HEK293 (cell line): ENCODE data around the gene RAB17.

ENCODE experiments used
- CTCF ChIA-PET: fragments of 350-600 bp; formaldehyde crosslinking; extraction: SDS; loops from one replicate; lab custom pipeline; 2021; ENCODE audit warnings: antibody characterized with exemption; lab: Yijun Ruan, JAX
- POLR2A ChIA-PET: fragments of 300-600 bp; formaldehyde crosslinking; extraction: SDS; loops from one replicate; lab custom pipeline; 2020; ENCODE audit warnings: antibody characterized with exemption, inconsistent platforms; lab: Yijun Ruan, JAX
- H3K27ac ChIP-seq: fragments of 200-500 bp; sonication (Bioruptor generic); 2 replicates; pipeline ENCODE4 v1.5.1; 2014; ENCODE audit warnings: low read depth, low read length, control low read depth, inconsistent platforms; ENCODE audit errors: extremely low read depth
- H3K36me3 ChIP-seq, 2 experiments: fragments of 200-500 bp in 1 of 2; sonication (Bioruptor generic) in 1 of 2; 1 replicate in 1 of 2; 2 replicates in 1 of 2; pipeline ENCODE4 v1.5.1; 2014 to 2017; ENCODE audit warnings: inconsistent platforms in 2 of 2, low read length in 2 of 2; ENCODE audit not compliant: control insufficient read depth in 2 of 2, insufficient read depth in 1 of 2
- H3K4me1 ChIP-seq: fragments of 200-500 bp; sonication (Bioruptor generic); 2 replicates; pipeline ENCODE4 v1.5.1; 2014; ENCODE audit warnings: mild to moderate bottlenecking, low read length, inconsistent platforms; ENCODE audit not compliant: control insufficient read depth, insufficient read depth
- H3K4me3 ChIP-seq: 2 replicates; pipeline ENCODE4 v1.5.1; 2011; ENCODE audit warnings: low read depth, mild to moderate bottlenecking, control low read depth, low read length, moderate library complexity
- H3K9me3 ChIP-seq: fragments of 200-500 bp; sonication (Bioruptor generic); 2 replicates; pipeline ENCODE4 v1.5.1; 2014; ENCODE audit warnings: low read depth, low read length, inconsistent platforms; ENCODE audit not compliant: control insufficient read depth, insufficient read depth
- EGR2 ChIP-seq: fragments of 450-650 bp; formaldehyde crosslinking; IDR thresholded peaks from 2 replicates; pipeline ENCODE4 v1.5.1; 2016; ENCODE audit warnings: low read depth, missing biosample characterization, missing genetic modification characterization
- FEZF1 ChIP-seq: fragments of 450-650 bp; formaldehyde crosslinking; IDR thresholded peaks from 2 replicates; pipeline ENCODE4 v1.5.1; 2016; ENCODE audit warnings: missing biosample characterization, missing genetic modification characterization
- GFI1B ChIP-seq: fragments of 450-650 bp; formaldehyde crosslinking; IDR thresholded peaks from 2 replicates; pipeline ENCODE4 v1.5.1; 2016; ENCODE audit warnings: missing biosample characterization, missing genetic modification characterization
- KLF7 ChIP-seq: fragments of 450-650 bp; formaldehyde crosslinking; IDR thresholded peaks from 2 replicates; pipeline ENCODE4 v1.5.1; 2016; ENCODE audit warnings: missing biosample characterization, missing genetic modification characterization, borderline replicate concordance
- KLF9 ChIP-seq: fragments of 450-650 bp; formaldehyde crosslinking; IDR thresholded peaks from 2 replicates; pipeline ENCODE4 v1.5.1; 2016; ENCODE audit warnings: missing biosample characterization, missing genetic modification characterization, low read depth
- ZBTB8A ChIP-seq: fragments of 450-650 bp; formaldehyde crosslinking; IDR thresholded peaks from 2 replicates; pipeline ENCODE4 v1.5.1; 2016; ENCODE audit warnings: missing biosample characterization, missing genetic modification characterization
- ZFHX2 ChIP-seq: fragments of 450-650 bp; formaldehyde crosslinking; conservative IDR thresholded peaks from 2 replicates; pipeline ENCODE4 v1.5.1; 2016; ENCODE audit warnings: missing biosample characterization, missing genetic modification characterization
- ZFP3 ChIP-seq: fragments of 450-650 bp; formaldehyde crosslinking; IDR thresholded peaks from 2 replicates; pipeline ENCODE4 v1.5.1; 2016; ENCODE audit warnings: low read depth, missing biosample characterization, missing genetic modification characterization
- ZNF16 ChIP-seq: fragments of 450-650 bp; formaldehyde crosslinking; IDR thresholded peaks from 2 replicates; pipeline ENCODE4 v1.5.1; 2016; ENCODE audit warnings: low read depth, missing biosample characterization, missing genetic modification characterization
- ZNF175 ChIP-seq: fragments of 450-650 bp; formaldehyde crosslinking; IDR thresholded peaks from 2 replicates; pipeline ENCODE4 v1.5.1; 2016; ENCODE audit warnings: missing biosample characterization, missing genetic modification characterization
- ZNF302 ChIP-seq: fragments of 450-650 bp; formaldehyde crosslinking; IDR thresholded peaks from 2 replicates; pipeline ENCODE4 v1.5.1; 2016; ENCODE audit warnings: missing biosample characterization, missing genetic modification characterization, low read depth
- ZNF324 ChIP-seq: fragments of 450-650 bp; formaldehyde crosslinking; IDR thresholded peaks from 2 replicates; pipeline ENCODE4 v1.5.1; 2016; ENCODE audit warnings: missing biosample characterization, missing genetic modification characterization
- ZNF341 ChIP-seq: fragments of 450-650 bp; formaldehyde crosslinking; IDR thresholded peaks from 2 replicates; pipeline ENCODE4; 2016; ENCODE audit warnings: low read depth, missing biosample characterization, missing genetic modification characterization
- ZNF350 ChIP-seq: fragments of 450-650 bp; formaldehyde crosslinking; IDR thresholded peaks from 2 replicates; pipeline ENCODE4 v1.5.0; 2017; ENCODE audit warnings: missing biosample characterization, mild to moderate bottlenecking, missing genetic modification characterization
- ZNF404 ChIP-seq: fragments of 450-650 bp; formaldehyde crosslinking; IDR thresholded peaks from 2 replicates; pipeline ENCODE4 v1.5.1; 2017; ENCODE audit warnings: missing biosample characterization, missing genetic modification characterization
- ZNF529 ChIP-seq: fragments of 450-650 bp; formaldehyde crosslinking; IDR thresholded peaks from 2 replicates; pipeline ENCODE4 v1.5.1; 2017; ENCODE audit warnings: missing genetic modification characterization, missing biosample characterization; ENCODE audit not compliant: insufficient replicate concordance
- ZNF623 ChIP-seq: fragments of 450-650 bp; formaldehyde crosslinking; IDR thresholded peaks from 2 replicates; pipeline ENCODE4 v1.5.1; 2016; ENCODE audit warnings: missing biosample characterization, missing genetic modification characterization
- ZNF626 ChIP-seq: fragments of 450-650 bp; sonication (Bioruptor Pico); formaldehyde crosslinking; IDR thresholded peaks from 2 replicates; pipeline ENCODE4 v1.5.1; 2018; ENCODE audit warnings: missing biosample characterization, missing genetic modification characterization, inconsistent platforms
- ZNF639 ChIP-seq: fragments of 450-650 bp; formaldehyde crosslinking; IDR thresholded peaks from 2 replicates; pipeline ENCODE4 v1.5.1; 2016; ENCODE audit warnings: missing biosample characterization, missing genetic modification characterization
- TF ChIP-seq, protein P1 (sequence below): fragments of 450-650 bp; formaldehyde crosslinking; IDR thresholded peaks from 2 replicates; pipeline ENCODE4 v1.5.1; 2017; ENCODE audit warnings: missing biosample characterization, missing genetic modification characterization
- TF ChIP-seq, protein P2 (sequence below): fragments of 450-650 bp; formaldehyde crosslinking; conservative IDR thresholded peaks from 2 replicates; pipeline ENCODE4 v1.5.1; 2016; ENCODE audit warnings: low read depth, missing biosample characterization, missing genetic modification characterization
- TF ChIP-seq, protein P3 (sequence below): fragments of 450-650 bp; formaldehyde crosslinking; IDR thresholded peaks from 2 replicates; pipeline ENCODE4 v1.5.1; 2016; ENCODE audit warnings: missing biosample characterization, missing genetic modification characterization

The RAB17 gene

GRCh38 chr2:237577458-237577857 is 13.1 kb downstream of the RAB17 start:
- no peaks in the 10 kb centered on the region for H3K36me3 ChIP-seq
- H3K4me1 ChIP-seq, result no peaks in the 10 kb centered on the region
- H3K9me3 ChIP-seq, result no peaks in the 10 kb centered on the region
- H3K27ac ChIP-seq, result no peak overlapping the region
- ChIA-PET POLR2A (no interaction called here), CTCF (interaction anchor here (0.5 to 0.7 kb wide), 2 partner anchors 156 to 434 kb away, joined by 3 read pairs; no protein-coding TSS in a partner anchor)
- TF ChIP-seq ZNF341 (tag by site-specific recombination), result no peak
- no peak for TF ChIP-seq ZNF529 (tag by site-specific recombination)
- H3K4me3 ChIP-seq, result no peak overlapping the region

DNA sequence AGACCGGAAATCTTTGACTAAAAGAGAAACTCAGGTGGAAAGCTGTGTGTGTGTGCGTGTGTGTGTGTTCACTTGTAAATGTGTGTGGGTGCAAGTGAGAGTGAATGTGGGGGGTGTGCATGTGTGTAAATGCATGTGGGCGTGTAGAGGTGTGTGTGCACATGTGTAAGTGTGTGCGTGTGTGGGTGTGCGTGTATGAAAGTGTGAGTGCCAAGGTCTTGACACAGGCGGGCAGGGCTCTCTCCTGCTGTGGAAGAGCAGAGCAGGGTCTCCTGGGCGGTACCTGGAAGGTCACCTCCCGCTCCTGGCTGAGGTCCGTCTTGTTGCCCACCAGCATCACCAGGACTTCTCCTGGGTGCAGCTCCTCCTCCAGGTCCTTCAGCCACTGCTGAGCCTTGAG is 13.6 kb downstream of the RAB17 start:
- Histone ChIP-seq H3K36me3 (no peaks in the 10 kb centered on the region), H3K4me1 (0 out of 2 replicates have a peak, but pooled peaks cover 3% of the 10 kb centered on the region), H3K4me3 (no peak overlapping the region), H3K27ac (no peak overlapping the region), H3K9me3 (no peaks in the 10 kb centered on the region)
- ChIA-PET POLR2A (no interaction called here), CTCF (interaction anchor here (0.7 kb wide), 1 partner anchor 155 kb away, joined by 3 read pairs; no protein-coding TSS in a partner anchor)
- no peak for TF ChIP-seq ZNF404 (tag by site-specific recombination)
- TF ChIP-seq EGR2 (tag by site-specific recombination), result peak; percentile 77
- TF ChIP-seq, protein P1, sequence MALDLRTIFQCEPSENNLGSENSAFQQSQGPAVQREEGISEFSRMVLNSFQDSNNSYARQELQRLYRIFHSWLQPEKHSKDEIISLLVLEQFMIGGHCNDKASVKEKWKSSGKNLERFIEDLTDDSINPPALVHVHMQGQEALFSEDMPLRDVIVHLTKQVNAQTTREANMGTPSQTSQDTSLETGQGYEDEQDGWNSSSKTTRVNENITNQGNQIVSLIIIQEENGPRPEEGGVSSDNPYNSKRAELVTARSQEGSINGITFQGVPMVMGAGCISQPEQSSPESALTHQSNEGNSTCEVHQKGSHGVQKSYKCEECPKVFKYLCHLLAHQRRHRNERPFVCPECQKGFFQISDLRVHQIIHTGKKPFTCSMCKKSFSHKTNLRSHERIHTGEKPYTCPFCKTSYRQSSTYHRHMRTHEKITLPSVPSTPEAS (tag by site-specific recombination), result peak; percentile 56
- TF ChIP-seq ZFHX2 (tag by site-specific recombination), result peak; percentile 89
- no peak for TF ChIP-seq FEZF1 (tag by site-specific recombination)
- no peak for TF ChIP-seq ZNF639 (tag by site-specific recombination)
- TF ChIP-seq ZFP3 (tag by site-specific recombination), result no peak
- no peak for TF ChIP-seq KLF7 (tag by site-specific recombination)

DNA sequence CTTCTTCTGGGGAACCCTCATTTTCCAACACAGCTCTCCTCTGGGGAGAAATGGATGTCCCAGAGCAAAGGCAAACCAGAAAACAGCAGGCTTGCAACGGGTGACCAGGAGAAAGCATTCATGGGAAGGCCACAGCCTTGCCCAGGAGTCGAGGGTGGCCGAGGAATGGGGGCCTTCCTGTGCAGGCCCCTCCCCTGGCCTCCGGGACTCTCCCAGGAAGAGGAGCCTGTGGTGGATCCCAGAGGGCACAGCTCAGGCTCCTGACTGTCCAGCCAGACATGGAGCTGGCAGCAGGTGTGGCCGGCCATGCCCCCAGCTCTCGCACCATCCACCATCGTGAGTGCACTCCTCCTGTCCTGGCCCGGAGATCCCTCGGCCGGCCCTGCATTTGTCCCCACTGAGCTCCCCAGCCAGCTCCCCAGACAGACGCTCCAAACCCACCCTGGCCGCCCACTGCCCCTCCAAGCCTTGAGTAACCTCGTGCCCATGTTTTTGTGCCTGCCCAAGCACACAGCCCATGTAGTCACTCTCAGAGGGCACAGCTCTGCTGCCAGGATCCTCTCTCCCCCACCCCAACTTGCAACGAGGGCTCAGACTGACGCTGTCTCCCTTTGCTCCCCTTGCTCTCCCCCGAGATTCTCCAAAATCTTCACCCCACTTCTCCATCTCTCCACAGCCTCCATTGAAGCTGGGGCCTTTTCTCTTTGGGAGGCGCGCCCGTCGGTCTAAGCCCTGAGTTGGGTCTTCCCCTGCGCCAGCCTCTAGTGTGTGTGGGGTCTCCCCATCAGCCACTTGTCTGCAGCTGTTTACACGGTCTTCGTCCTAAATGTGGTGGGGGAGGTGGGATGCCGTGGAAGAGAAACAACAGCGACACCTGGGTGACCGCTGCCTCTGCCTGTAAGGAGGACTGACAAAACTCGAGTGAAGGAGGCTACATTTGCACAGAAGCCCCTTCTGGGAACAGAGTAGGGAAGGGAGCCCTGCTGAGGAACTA is 14.4 kb downstream of the RAB17 start:
- CTCF ChIA-PET, result interaction anchor here (0.6 to 6.5 kb wide), 4 partner anchors 64 to 169 kb away, joined by 3 to 256 read pairs (median 4); no protein-coding TSS in a partner anchor
- H3K36me3 ChIP-seq, result no peaks in the 10 kb centered on the region
- H3K9me3 ChIP-seq, result no peaks in the 10 kb centered on the region
- no peak overlapping the region for H3K27ac ChIP-seq
- H3K4me3 ChIP-seq, result no peak overlapping the region
- H3K4me1 ChIP-seq, result 0 out of 2 replicates have a peak, but pooled peaks cover 3% of the 10 kb centered on the region
- POLR2A ChIA-PET, result no interaction called here
- TF ChIP-seq ZNF302 (tag by site-specific recombination), result no peak
- TF ChIP-seq ZNF324, result no peak
- no peak for TF ChIP-seq ZNF350
- no peak for TF ChIP-seq ZNF626
- no peak for TF ChIP-seq KLF9
- no peak for TF ChIP-seq ZNF623 (tag by site-specific recombination)
- TF ChIP-seq, protein P2, sequence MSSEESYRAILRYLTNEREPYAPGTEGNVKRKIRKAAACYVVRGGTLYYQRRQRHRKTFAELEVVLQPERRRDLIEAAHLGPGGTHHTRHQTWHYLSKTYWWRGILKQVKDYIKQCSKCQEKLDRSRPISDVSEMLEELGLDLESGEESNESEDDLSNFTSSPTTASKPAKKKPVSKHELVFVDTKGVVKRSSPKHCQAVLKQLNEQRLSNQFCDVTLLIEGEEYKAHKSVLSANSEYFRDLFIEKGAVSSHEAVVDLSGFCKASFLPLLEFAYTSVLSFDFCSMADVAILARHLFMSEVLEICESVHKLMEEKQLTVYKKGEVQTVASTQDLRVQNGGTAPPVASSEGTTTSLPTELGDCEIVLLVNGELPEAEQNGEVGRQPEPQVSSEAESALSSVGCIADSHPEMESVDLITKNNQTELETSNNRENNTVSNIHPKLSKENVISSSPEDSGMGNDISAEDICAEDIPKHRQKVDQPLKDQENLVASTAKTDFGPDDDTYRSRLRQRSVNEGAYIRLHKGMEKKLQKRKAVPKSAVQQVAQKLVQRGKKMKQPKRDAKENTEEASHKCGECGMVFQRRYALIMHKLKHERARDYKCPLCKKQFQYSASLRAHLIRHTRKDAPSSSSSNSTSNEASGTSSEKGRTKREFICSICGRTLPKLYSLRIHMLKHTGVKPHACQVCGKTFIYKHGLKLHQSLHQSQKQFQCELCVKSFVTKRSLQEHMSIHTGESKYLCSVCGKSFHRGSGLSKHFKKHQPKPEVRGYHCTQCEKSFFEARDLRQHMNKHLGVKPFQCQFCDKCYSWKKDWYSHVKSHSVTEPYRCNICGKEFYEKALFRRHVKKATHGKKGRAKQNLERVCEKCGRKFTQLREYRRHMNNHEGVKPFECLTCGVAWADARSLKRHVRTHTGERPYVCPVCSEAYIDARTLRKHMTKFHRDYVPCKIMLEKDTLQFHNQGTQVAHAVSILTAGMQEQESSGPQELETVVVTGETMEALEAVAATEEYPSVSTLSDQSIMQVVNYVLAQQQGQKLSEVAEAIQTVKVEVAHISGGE (tag by site-specific recombination), result no peak
- no peak for TF ChIP-seq EGR2 (tag by site-specific recombination)
- TF ChIP-seq, protein P3, sequence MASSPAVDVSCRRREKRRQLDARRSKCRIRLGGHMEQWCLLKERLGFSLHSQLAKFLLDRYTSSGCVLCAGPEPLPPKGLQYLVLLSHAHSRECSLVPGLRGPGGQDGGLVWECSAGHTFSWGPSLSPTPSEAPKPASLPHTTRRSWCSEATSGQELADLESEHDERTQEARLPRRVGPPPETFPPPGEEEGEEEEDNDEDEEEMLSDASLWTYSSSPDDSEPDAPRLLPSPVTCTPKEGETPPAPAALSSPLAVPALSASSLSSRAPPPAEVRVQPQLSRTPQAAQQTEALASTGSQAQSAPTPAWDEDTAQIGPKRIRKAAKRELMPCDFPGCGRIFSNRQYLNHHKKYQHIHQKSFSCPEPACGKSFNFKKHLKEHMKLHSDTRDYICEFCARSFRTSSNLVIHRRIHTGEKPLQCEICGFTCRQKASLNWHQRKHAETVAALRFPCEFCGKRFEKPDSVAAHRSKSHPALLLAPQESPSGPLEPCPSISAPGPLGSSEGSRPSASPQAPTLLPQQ (tag by site-specific recombination), result no peak
- TF ChIP-seq ZNF175 (tag by site-specific recombination), result no peak
- TF ChIP-seq ZNF16, result no peak
- no peak for TF ChIP-seq GFI1B (tag by site-specific recombination)
- no peak for TF ChIP-seq ZBTB8A (tag by site-specific recombination)
